BLaER1 treated with 17β-estradiol and CSF1 and Interleukin-3, amounts not matched to agents 10 nM and 100 nM (cell line): Measurements from ENCODE around the gene FEM1C.

Experiments used
- H3K27ac ChIP-seq, 11 experiments: shearing (Covaris generic); formaldehyde crosslinking; 2 replicates each; pipeline ENCODE4 v1.8.1; 2022
- H3K27me3 ChIP-seq, 11 experiments: shearing (Covaris generic); formaldehyde crosslinking; 2 replicates each; pipeline ENCODE4 v1.8.1; 2022
- H3K36me3 ChIP-seq, 11 experiments: shearing (Covaris generic); formaldehyde crosslinking; 2 replicates each; pipeline ENCODE4 v1.8.1; 2022
- H3K4me1 ChIP-seq, 10 experiments: shearing (Covaris generic); formaldehyde crosslinking; 2 replicates each; pipeline ENCODE4 v1.8.1; 2022
- H3K4me2 ChIP-seq, 11 experiments: shearing (Covaris generic); formaldehyde crosslinking; 2 replicates each; pipeline ENCODE4 v1.8.1; 2022
- H3K4me3 ChIP-seq, 10 experiments: shearing (Covaris generic); formaldehyde crosslinking; 2 replicates each; pipeline ENCODE4 v1.8.1; 2022
- H3K9ac ChIP-seq, 11 experiments: shearing (Covaris generic); formaldehyde crosslinking; 2 replicates each; pipeline ENCODE4 v1.8.1; 2022
- H3K9me3 ChIP-seq, 11 experiments: shearing (Covaris generic); formaldehyde crosslinking; replicated peaks in 1 of 11; 2 replicates each; pipeline ENCODE4 v1.8.1; 2022
- H4K20me1 ChIP-seq, 11 experiments: shearing (Covaris generic); formaldehyde crosslinking; 2 replicates each; pipeline ENCODE4 v1.8.1; 2022
- Cebpa-rat ChIP-seq, 11 experiments: shearing (Covaris generic); IDR thresholded peaks; 2 replicates each; pipeline ENCODE4 v1.8.1; 2022

The FEM1C gene

GRCh38 chr5:115542086-115542485, 2.5 kb downstream of the FEM1C start:
- Histone ChIP-seq H3K9me3 (peaks cover 27 to 54% (median 49%) of the 10 kb centered on the region in 11 experiments), H3K27me3 (no peaks in the 10 kb centered on the region), H4K20me1 (peaks cover 29 to 66% (median 58%) of the 10 kb centered on the region in 11 experiments), H3K9ac (peak overlapping the region; percentile 96 to 99 (median 99)), H3K27ac (peak overlapping the region in 5 of 11 experiments; percentile 37 to 98 (median 98); a peak in 8 of 22 replicates), H3K4me2 (peak overlapping the region; percentile 86 to 100 (median 98)), H3K36me3 (peaks cover 46 to 69% (median 60%) of the 10 kb centered on the region in 11 experiments), H3K4me3 (peak overlapping the region; percentile 86 to 100 (median 96)), H3K4me1 (peaks cover 17 to 43% (median 35%) of the 10 kb centered on the region in 10 experiments)
- no peak for TF ChIP-seq Cebpa-rat (IDR thresholded peaks at IDR 0.05)

DNA sequence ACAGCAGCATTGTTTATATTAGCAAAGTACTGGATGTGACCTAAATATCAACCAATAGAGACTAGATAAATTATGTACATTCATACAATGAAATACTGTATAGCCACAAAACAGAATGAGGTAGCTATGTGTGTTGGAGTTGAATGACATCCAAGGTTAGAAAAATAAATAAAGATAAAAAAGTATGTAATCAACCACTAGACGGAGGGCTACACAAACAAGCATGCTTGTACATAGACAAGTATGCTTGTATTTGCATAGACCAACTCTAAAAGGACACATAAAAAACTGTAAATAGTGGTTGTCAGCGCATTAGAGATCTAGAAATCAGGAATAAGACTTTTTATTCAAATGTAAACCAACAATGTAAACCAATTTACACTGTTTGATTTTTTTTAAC, 3.0 kb downstream of the FEM1C start:
- Histone ChIP-seq H3K9me3 (peaks cover 27 to 54% (median 49%) of the 10 kb centered on the region in 11 experiments), H3K36me3 (peaks cover 50 to 74% (median 65%) of the 10 kb centered on the region in 11 experiments), H3K27me3 (no peaks in the 10 kb centered on the region), H3K4me3 (peak overlapping the region; percentile 86 to 100 (median 96)), H3K4me1 (peaks cover 17 to 43% (median 36%) of the 10 kb centered on the region in 10 experiments), H3K27ac (peak overlapping the region in 5 of 11 experiments; percentile 37 to 98 (median 98); a peak in 6 of 22 replicates), H3K9ac (peak overlapping the region; percentile 96 to 99 (median 99); a peak in 20 of 22 replicates), H4K20me1 (peaks cover 31 to 71% (median 63%) of the 10 kb centered on the region in 11 experiments), H3K4me2 (peak overlapping the region; percentile 86 to 100 (median 98); a peak in 21 of 22 replicates)
- no peak for TF ChIP-seq Cebpa-rat (IDR thresholded peaks at IDR 0.05)

DNA sequence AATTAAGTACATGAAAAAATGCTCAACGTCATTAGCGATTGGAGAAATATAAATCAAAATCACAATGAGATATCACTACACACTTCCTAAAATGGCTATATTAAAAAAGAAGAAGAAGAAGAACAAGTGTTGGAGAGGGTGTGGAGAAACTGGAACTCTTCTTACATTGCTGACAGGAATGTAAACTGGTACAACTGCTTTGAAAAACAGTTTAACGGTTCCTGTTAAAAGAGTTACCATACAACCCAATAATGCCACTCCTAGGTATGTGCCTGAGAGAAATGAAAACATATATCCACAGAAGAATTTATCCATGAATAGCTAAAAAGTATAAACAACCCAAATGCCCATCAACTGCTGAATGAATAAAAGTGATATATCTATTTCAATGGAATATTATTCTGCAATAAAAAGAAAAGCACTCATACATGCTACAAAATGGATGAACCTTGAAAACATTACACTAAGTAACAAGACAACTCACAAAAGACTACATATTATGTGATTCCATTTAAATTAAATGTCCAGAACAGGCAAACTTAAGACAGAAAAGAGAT, 9.0 kb downstream of the FEM1C start:
- peaks cover 14 to 100% (median 74%) of the 10 kb centered on the region in 11 experiments for H4K20me1 ChIP-seq
- peaks cover 79 to 99% (median 94%) of the 10 kb centered on the region in 11 experiments for H3K36me3 ChIP-seq
- no peak overlapping the region for H3K9ac ChIP-seq
- TF ChIP-seq Cebpa-rat (IDR thresholded peaks at IDR 0.05) = no peak
- H3K27ac ChIP-seq = no peak overlapping the region
- H3K4me1 ChIP-seq = peaks cover 7 to 84% (median 15%) of the 10 kb centered on the region in 10 experiments; a peak in 16 of 20 replicates
- H3K4me3 ChIP-seq = peak overlapping the region in 1 of 10 experiments; percentile 0; a peak in 1 of 20 replicates
- peaks cover 24 to 51% (median 46%) of the 10 kb centered on the region in 11 experiments for H3K9me3 ChIP-seq
- no peak overlapping the region for H3K4me2 ChIP-seq
- H3K27me3 ChIP-seq = no peaks in the 10 kb centered on the region

DNA sequence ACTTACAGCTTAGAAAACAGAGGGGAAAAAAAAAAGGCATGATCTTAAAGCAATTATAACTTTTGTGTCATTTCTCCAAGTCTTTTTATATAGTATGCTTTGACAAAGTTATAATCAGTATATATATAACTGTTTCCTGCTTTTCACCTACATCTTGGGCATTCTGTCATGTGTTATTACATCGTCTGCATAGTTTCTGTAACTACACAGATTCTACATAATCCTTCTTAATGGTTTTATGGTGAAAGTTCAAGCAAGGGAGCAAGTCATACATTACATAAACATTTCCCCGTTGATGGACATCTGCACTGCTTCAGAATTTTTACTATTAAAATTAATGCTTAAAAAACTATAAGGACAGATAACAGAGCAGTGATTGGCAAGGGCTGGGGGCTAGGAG, 12.1 kb downstream of the FEM1C start:
- peaks cover 0 to 84% (median 0%) of the 10 kb centered on the region in 10 experiments; a peak in 4 of 20 replicates for H3K4me1 ChIP-seq
- peaks cover 14 to 100% (median 78%) of the 10 kb centered on the region in 11 experiments; a peak in 20 of 22 replicates for H4K20me1 ChIP-seq
- peaks cover 23 to 25% (median 23%) of the 10 kb centered on the region in 11 experiments for H3K9me3 ChIP-seq
- no peak overlapping the region; a peak in 1 of 22 replicates for H3K27ac ChIP-seq
- H3K27me3 ChIP-seq = no peaks in the 10 kb centered on the region
- peak overlapping the region in 1 of 11 experiments; percentile 55; a peak in 1 of 22 replicates for H3K9ac ChIP-seq
- TF ChIP-seq Cebpa-rat (IDR thresholded peaks at IDR 0.05) = no peak
- H3K4me2 ChIP-seq = peak overlapping the region in 2 of 11 experiments; percentile 35 to 58; a peak in 3 of 22 replicates
- peaks cover 69 to 97% (median 85%) of the 10 kb centered on the region in 11 experiments for H3K36me3 ChIP-seq
- H3K4me3 ChIP-seq = no peak overlapping the region

DNA sequence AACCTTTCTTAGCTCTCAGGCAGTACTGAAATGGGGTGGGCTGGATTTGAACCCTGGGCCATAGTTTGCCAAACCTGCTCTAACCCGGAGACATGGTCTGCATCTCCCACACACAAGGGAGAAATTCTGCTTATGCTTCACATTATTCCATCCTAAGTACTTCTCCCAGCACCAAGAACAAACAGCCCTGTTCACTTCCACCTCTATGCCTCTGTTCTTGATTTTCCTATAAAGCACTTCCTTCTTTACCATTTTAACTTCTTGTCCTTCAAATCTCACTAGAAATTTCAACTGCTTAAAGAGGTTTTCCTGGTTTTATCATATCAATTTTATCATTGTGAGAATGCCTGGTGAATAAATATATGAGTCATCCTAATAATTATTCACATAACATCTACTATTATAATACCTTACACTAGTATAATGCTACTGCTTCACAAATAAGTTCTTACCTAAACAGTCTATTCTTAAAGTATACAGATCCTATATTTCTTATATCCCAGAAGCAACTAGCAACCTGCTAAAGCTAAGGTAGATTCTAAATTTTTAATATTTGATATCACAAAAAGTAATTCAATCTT, 12.7 kb downstream of the FEM1C start:
- H3K4me2 ChIP-seq = peak overlapping the region in 2 of 11 experiments; percentile 35 to 58; a peak in 3 of 22 replicates
- peaks cover 17 to 18% (median 17%) of the 10 kb centered on the region in 11 experiments for H3K9me3 ChIP-seq
- H3K36me3 ChIP-seq = peaks cover 66 to 97% (median 85%) of the 10 kb centered on the region in 11 experiments
- H3K27ac ChIP-seq = no peak overlapping the region; a peak in 1 of 22 replicates
- peaks cover 15 to 100% (median 80%) of the 10 kb centered on the region in 11 experiments; a peak in 21 of 22 replicates for H4K20me1 ChIP-seq
- H3K4me3 ChIP-seq = no peak overlapping the region
- H3K27me3 ChIP-seq = no peaks in the 10 kb centered on the region
- peaks cover 0 to 84% (median 0%) of the 10 kb centered on the region in 10 experiments; a peak in 4 of 20 replicates for H3K4me1 ChIP-seq
- no peak for TF ChIP-seq Cebpa-rat (IDR thresholded peaks at IDR 0.05)
- H3K9ac ChIP-seq = peak overlapping the region in 1 of 11 experiments; percentile 55; a peak in 1 of 22 replicates

- H3K27me3 ChIP-seq = no peaks in the 10 kb centered on the region
- peaks cover 0 to 84% (median 0%) of the 10 kb centered on the region in 10 experiments; a peak in 4 of 20 replicates for H3K4me1 ChIP-seq
- TF ChIP-seq Cebpa-rat (IDR thresholded peaks at IDR 0.05) = no peak
- peak overlapping the region in 2 of 11 experiments; percentile 35 to 58; a peak in 3 of 22 replicates for H3K4me2 ChIP-seq
- no peak overlapping the region for H3K9ac ChIP-seq
- no peak overlapping the region for H3K4me3 ChIP-seq
- H3K27ac ChIP-seq = no peak overlapping the region
- peaks cover 66 to 97% (median 85%) of the 10 kb centered on the region in 11 experiments for H3K36me3 ChIP-seq
- peaks cover 20 to 100% (median 81%) of the 10 kb centered on the region in 11 experiments; a peak in 21 of 22 replicates for H4K20me1 ChIP-seq
- H3K9me3 ChIP-seq = peaks cover 12 to 13% (median 12%) of the 10 kb centered on the region in 11 experiments
Measured at GRCh38 chr5:115531380-115531779, 13.2 kb downstream of the FEM1C start.

DNA sequence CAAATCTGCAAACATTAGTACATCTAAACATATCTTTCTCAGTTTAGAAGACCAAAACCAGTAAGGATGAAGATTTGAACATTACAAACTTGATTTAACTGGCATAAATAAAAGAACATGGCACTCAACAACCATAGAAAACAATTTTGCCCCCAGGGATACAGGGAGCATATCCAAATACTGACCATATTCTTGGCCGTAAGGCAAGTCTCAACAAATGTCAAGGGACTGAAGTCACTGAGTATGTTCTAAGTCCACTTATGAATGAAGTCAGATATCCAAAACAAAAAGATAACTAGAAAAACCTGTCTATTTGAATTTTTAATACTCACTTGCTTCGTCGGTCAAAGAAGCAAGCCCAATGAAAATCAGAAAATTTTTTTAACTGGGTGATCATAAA, 14.1 kb downstream of the FEM1C start:
- no peak overlapping the region for H3K27ac ChIP-seq
- no peaks in the 10 kb centered on the region for H3K27me3 ChIP-seq
- peak overlapping the region in 2 of 11 experiments; percentile 33 to 57; a peak in 4 of 22 replicates for H3K4me2 ChIP-seq
- H3K9ac ChIP-seq = no peak overlapping the region
- peaks cover 29 to 100% (median 82%) of the 10 kb centered on the region in 11 experiments; a peak in 21 of 22 replicates for H4K20me1 ChIP-seq
- H3K36me3 ChIP-seq = peaks cover 66 to 97% (median 85%) of the 10 kb centered on the region in 11 experiments
- H3K4me1 ChIP-seq = peaks cover 0 to 90% (median 0%) of the 10 kb centered on the region in 10 experiments; a peak in 4 of 20 replicates
- TF ChIP-seq Cebpa-rat (IDR thresholded peaks at IDR 0.05) = no peak
- H3K9me3 ChIP-seq = peaks cover 2 to 4% (median 3%) of the 10 kb centered on the region in 11 experiments; a peak in 21 of 22 replicates
- no peak overlapping the region for H3K4me3 ChIP-seq

- peaks cover 73 to 97% (median 89%) of the 10 kb centered on the region in 11 experiments for H3K36me3 ChIP-seq
- H3K27me3 ChIP-seq = no peaks in the 10 kb centered on the region
- no peak overlapping the region for H3K4me3 ChIP-seq
Measured at GRCh38 chr5:115526604-115527003, 18.0 kb downstream of the FEM1C start.

More at GRCh38 chr5:115526604-115527003, 18.0 kb downstream of the FEM1C start:
- TF ChIP-seq Cebpa-rat (IDR thresholded peaks at IDR 0.05) = no peak
- peaks cover 0 to 92% (median 2%) of the 10 kb centered on the region in 10 experiments; a peak in 8 of 20 replicates for H3K4me1 ChIP-seq
- H3K9ac ChIP-seq = no peak overlapping the region
- no peak overlapping the region for H3K27ac ChIP-seq
- H3K9me3 ChIP-seq = no peaks in the 10 kb centered on the region; a peak in 3 of 22 replicates
- peaks cover 29 to 95% (median 75%) of the 10 kb centered on the region in 11 experiments for H4K20me1 ChIP-seq
- peak overlapping the region in 2 of 11 experiments; percentile 6 to 33; a peak in 1 of 22 replicates for H3K4me2 ChIP-seq
